Bronchial epithelial cell (primary cell): ENCODE measurements around the gene BAX. TPM values are rescaled to one million over a fixed set of nuclear protein-coding genes. Genes with fewer than 3 reads are reported as not detected.

Experiments
- DNase-seq: peaks from one replicate; pipeline ENCODE4 v3.0.0-alpha.2; 2010; ENCODE audit warnings: low read depth
- FAIRE-seq: peaks from 2 replicates; lab custom pipeline; 2011; peaks lifted over from hg19 to GRCh38; lab: Jason Lieb, UNC
- H3K27me3 ChIP-seq: 2 replicates; pipeline ENCODE4 v1.5.1; 2011; ENCODE audit warnings: low read length; ENCODE audit not compliant: control insufficient read depth, insufficient read depth
- H3K36me3 ChIP-seq: 2 replicates; pipeline ENCODE4 v1.5.1; 2011; ENCODE audit warnings: low read length; ENCODE audit not compliant: control insufficient read depth, insufficient read depth
- H3K4me3 ChIP-seq: 2 replicates; pipeline ENCODE4 v1.5.1; 2011; ENCODE audit warnings: mild to moderate bottlenecking, low read depth, low read length, control low read depth
- total RNA-seq: library from RNA; depleted of rRNA; stranded (reverse); fragments of >200 nt; gene quantifications from 2 replicates; pipeline ENCODE4 v1.2.1, GENCODE V29; 2014
- TF ChIP-seq, protein P1 (sequence below): IDR thresholded peaks from 2 replicates; pipeline ENCODE4 v1.5.1; 2011; ENCODE audit warnings: mild to moderate bottlenecking, moderate library complexity, low read length, control low read depth, inconsistent platforms; ENCODE audit not compliant: insufficient read depth, severe bottlenecking

Gene BAX
- total RNA-seq, 1 donor from 2014 or later, result 64.8 TPM

DNA sequence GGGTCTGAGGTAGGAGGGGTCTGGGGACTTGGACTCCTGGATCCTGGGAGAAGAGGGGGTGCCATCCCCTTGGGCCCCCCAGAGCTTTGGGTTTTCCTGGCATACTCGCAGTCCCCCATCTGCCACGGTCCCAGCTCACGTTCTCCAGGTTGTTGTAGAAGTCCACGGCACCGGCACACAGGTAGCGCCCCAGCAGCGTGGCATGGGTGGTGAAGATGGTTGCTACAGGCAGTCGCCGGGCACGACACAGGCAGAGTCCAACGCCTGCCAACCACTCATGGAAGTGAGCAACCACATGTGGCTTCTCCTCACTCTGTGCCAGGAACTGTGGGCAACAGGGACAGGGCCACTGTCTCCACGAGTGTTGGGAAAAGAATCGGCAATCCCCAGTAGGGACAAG, 31.0 kb downstream of the BAX start:
- DNase-seq (no peak), FAIRE-seq (peak; percentile 18)
- no peaks in the 10 kb centered on the region for H3K27me3 ChIP-seq
- H3K36me3 ChIP-seq, result peaks cover 37% of the 10 kb centered on the region
- TF ChIP-seq, protein P1, sequence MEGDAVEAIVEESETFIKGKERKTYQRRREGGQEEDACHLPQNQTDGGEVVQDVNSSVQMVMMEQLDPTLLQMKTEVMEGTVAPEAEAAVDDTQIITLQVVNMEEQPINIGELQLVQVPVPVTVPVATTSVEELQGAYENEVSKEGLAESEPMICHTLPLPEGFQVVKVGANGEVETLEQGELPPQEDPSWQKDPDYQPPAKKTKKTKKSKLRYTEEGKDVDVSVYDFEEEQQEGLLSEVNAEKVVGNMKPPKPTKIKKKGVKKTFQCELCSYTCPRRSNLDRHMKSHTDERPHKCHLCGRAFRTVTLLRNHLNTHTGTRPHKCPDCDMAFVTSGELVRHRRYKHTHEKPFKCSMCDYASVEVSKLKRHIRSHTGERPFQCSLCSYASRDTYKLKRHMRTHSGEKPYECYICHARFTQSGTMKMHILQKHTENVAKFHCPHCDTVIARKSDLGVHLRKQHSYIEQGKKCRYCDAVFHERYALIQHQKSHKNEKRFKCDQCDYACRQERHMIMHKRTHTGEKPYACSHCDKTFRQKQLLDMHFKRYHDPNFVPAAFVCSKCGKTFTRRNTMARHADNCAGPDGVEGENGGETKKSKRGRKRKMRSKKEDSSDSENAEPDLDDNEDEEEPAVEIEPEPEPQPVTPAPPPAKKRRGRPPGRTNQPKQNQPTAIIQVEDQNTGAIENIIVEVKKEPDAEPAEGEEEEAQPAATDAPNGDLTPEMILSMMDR, result no peak
- no peak overlapping the region for H3K4me3 ChIP-seq

DNA sequence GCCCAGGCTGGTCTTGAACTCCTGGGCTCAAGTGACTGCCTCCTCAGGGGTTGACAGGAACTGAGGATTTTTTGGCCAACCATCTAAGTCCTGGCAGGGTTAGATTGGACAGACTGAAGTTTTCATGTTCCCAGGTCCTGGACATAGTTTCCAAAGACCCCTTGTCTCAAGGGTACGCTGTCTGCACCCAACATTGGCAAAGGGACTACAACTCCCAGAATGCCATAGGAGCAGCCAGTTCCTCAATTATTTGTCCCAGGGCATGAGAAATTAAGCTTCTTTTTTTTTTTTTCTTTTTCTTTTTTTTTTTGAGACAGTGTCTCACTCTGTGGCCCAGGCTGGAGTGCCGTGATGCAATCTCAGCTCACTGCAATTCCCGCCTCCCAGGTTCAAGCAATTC, 31.5 kb downstream of the BAX start:
- FAIRE-seq (no peak), DNase-seq (no peak)
- TF ChIP-seq, protein P1, result no peak
- H3K27me3 ChIP-seq, result no peaks in the 10 kb centered on the region
- H3K4me3 ChIP-seq, result no peak overlapping the region
- H3K36me3 ChIP-seq, result peaks cover 39% of the 10 kb centered on the region

DNA sequence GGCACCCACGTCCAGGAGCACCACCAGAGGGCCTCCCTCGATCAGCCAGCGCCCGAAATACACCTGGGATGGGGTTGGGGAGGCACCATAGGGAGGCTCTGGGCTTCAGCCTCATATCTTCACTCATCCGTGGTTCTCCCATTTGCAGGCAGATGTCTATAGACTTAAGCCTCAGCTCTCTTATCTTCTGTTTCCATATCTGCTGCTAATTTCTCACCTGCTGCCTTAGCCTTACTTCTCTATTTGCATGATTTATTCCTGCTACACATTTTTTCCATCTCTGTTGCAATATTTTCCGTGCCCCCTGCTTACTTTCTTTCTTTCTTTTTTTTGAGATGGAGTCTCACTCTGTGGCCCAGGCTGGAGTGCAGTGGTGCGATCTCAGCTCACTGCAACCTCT, 32.6 kb downstream of the BAX start:
- DNase-seq (no peak), FAIRE-seq (no peak)
- Histone ChIP-seq H3K36me3 (peaks cover 32% of the 10 kb centered on the region), H3K27me3 (no peaks in the 10 kb centered on the region), H3K4me3 (no peak overlapping the region)
- TF ChIP-seq, protein P1, result no peak

DNA sequence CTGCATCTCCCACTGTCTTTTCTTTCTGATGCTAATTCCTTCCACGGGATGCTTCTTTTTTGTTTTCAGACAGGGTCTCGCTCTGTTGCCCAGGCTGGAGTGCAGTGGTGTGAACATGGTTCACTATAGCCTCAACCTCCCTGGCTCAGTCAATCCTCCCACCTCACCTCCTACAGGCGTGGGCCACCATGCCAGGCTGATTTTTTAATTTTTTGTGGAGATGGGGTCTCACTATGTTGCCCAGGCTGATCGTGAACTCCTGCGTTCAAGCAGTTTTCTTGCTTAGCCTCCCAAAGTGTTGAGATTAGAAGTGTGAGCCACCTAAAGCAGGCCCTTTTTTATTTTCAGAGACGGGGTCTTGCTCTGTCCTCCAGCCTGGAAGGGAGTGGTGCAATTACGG, 33.6 kb downstream of the BAX start:
- FAIRE-seq, result no peak
- no peaks in the 10 kb centered on the region for H3K27me3 ChIP-seq
- TF ChIP-seq, protein P1, result no peak
- no peak for DNase-seq
- no peak overlapping the region for H3K4me3 ChIP-seq
- H3K36me3 ChIP-seq, result peaks cover 27% of the 10 kb centered on the region

DNA sequence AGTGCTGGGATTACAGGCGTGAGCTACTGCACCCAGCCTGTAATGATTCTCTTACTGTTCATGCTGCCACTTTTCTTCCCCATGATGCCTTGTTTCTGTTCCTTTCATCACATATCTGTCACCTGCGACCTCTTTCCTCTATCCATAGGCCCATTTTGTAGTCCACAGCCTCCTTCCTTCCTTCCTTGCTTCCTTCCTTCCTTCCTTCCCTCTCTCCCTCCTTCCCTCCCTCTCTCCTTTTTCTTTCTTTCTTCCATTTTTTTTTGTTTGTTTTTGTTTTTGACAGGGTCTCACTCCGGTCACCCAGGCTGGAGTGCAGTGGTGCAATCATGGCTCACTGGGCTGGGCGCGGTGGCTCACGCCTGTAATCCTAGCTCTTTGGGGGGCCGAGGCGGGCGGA, 34.2 kb downstream of the BAX start:
- DNase-seq (no peak), FAIRE-seq (no peak)
- TF ChIP-seq, protein P1, result no peak
- H3K36me3 ChIP-seq, result peaks cover 26% of the 10 kb centered on the region
- H3K27me3 ChIP-seq, result no peaks in the 10 kb centered on the region
- no peak overlapping the region for H3K4me3 ChIP-seq

DNA sequence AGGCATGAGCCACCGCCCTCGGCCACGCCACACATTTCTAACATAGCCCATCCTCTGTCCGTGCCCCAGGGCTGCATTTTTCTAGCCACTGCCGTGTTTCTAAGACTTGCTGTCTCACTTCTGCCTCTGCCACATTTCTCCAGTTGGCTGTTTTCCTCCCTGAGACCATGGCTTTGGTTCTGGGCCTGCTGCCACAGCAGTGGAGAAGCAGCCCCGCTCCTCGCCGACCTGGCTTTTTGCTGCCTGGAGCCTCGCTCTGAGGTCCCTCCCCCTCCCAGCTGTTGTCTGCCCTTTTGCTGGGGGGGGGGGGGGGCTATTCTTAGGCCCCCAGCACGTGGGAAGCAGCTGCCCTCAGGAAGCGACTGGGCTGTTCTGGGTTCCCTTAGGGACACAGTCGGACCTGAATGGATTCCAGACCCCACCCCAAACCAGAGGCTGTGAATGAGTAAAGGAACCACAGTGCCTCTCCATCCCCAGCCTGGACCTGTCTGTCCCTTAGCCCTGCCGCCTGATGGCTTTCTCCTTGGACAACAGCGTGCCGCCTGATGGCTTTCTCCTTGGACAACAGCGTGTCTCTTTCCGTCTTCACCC, 35.1 kb downstream of the BAX start:
- TF ChIP-seq, protein P1, result no peak
- DNase-seq, result no peak
- Histone ChIP-seq H3K4me3 (no peak overlapping the region), H3K27me3 (no peaks in the 10 kb centered on the region), H3K36me3 (peaks cover 26% of the 10 kb centered on the region)
- no peak for FAIRE-seq
